ENCODE data around the gene PALD1. TPM values are rescaled to one million over a fixed set of nuclear protein-coding genes. Genes with fewer than 3 reads are reported as not detected.
A peak's percentile ranks its signal among the peaks of the same experiment; 100 is the strongest.

The PALD1 gene
- 1 to 10 TPM; 1.1 to 1.3 TPM for total RNA-seq

GRCh38 chr10:70478191-70479164, at the start of gene PALD1:
TSS of gene PALD1 (plus strand) at chr10:70478767. CDS start at chr10:70525952, 47,185 bp downstream.
- Mint-ChIP-seq H3K27me3 (ENCODE audit: low read depth) (peaks cover 32% of the 10 kb centered on the region), H3K36me3 (ENCODE audit: insufficient read depth in 2 of 2) (peaks cover 0 to 2% of the 10 kb centered on the region in 2 donors), H3K4me1 (ENCODE audit: low read depth) (peaks cover 52% of the 10 kb centered on the region), H3K4me3 (peak within 1 kb of the TSS; percentile 80 to 88), H3K9me3 (no peaks in the 10 kb centered on the region), H3K27ac (no peak within 1 kb of the TSS)
- ATAC-seq (replicated peaks in 1 of 2) (peak; percentile 42 to 52), DNase-seq (peak; percentile 50 to 52)

GRCh38 chr10:70430493-70431445, 47.8 kb upstream of the PALD1 start:
- no peak for DNase-seq

GRCh38 chr10:70432101-70432500, 46.5 kb upstream of the PALD1 start:
- Mint-ChIP-seq H3K27ac (no peak overlapping the region), H3K9me3 (no peaks in the 10 kb centered on the region), H3K36me3 (ENCODE audit: insufficient read depth in 2 of 2) (peaks cover 0 to 1% of the 10 kb centered on the region in 2 donors), H3K27me3 (ENCODE audit: low read depth) (no peaks in the 10 kb centered on the region), H3K4me3 (no peak overlapping the region), H3K4me1 (ENCODE audit: low read depth) (peaks cover 16% of the 10 kb centered on the region)
- ATAC-seq (replicated peaks in 1 of 2) (no peak), DNase-seq (no peak)

More at GRCh38 chr10:70430493-70431445, 47.8 kb upstream of the PALD1 start:
- Mint-ChIP-seq H3K9me3 (no peaks in the 10 kb centered on the region), H3K27ac (no peak overlapping the region), H3K27me3 (ENCODE audit: low read depth) (no peaks in the 10 kb centered on the region), H3K4me1 (ENCODE audit: low read depth) (peaks cover 16% of the 10 kb centered on the region), H3K36me3 (ENCODE audit: insufficient read depth in 2 of 2) (peaks cover 0 to 1% of the 10 kb centered on the region in 2 donors), H3K4me3 (no peak overlapping the region)
- no peak for ATAC-seq (replicated peaks in 1 of 2)

- no peak for ATAC-seq (replicated peaks in 1 of 2)
Measured at GRCh38 chr10:70432561-70433263, 45.9 kb upstream of the PALD1 start.

GRCh38 chr10:70433581-70434280, 44.8 kb upstream of the PALD1 start:
- peaks cover 4% of the 10 kb centered on the region for H3K27me3 Mint-ChIP-seq (ENCODE audit: low read depth)
- DNase-seq (no peak), ATAC-seq (replicated peaks in 1 of 2) (no peak)
- H3K4me1 Mint-ChIP-seq (ENCODE audit: low read depth): peaks cover 16% of the 10 kb centered on the region
- H3K4me3 Mint-ChIP-seq: no peak overlapping the region
- H3K9me3 Mint-ChIP-seq: no peaks in the 10 kb centered on the region
- H3K36me3 Mint-ChIP-seq (ENCODE audit: insufficient read depth in 2 of 2): no peaks in the 10 kb centered on the region
- no peak overlapping the region for H3K27ac Mint-ChIP-seq

More at GRCh38 chr10:70432561-70433263, 45.9 kb upstream of the PALD1 start:
- no peaks in the 10 kb centered on the region for H3K9me3 Mint-ChIP-seq
- H3K4me1 Mint-ChIP-seq (ENCODE audit: low read depth): peaks cover 16% of the 10 kb centered on the region
- H3K27me3 Mint-ChIP-seq (ENCODE audit: low read depth): no peaks in the 10 kb centered on the region
- H3K4me3 Mint-ChIP-seq: no peak overlapping the region
- H3K36me3 Mint-ChIP-seq (ENCODE audit: insufficient read depth in 2 of 2): peaks cover 0 to 1% of the 10 kb centered on the region in 2 donors
- H3K27ac Mint-ChIP-seq: no peak overlapping the region
- no peak for DNase-seq

GRCh38 chr10:70435241-70436085, 43.1 kb upstream of the PALD1 start:
- no peak for ATAC-seq (replicated peaks in 1 of 2)
- Mint-ChIP-seq H3K27me3 (ENCODE audit: low read depth) (peaks cover 20% of the 10 kb centered on the region), H3K9me3 (no peaks in the 10 kb centered on the region), H3K4me1 (ENCODE audit: low read depth) (peaks cover 16% of the 10 kb centered on the region), H3K36me3 (ENCODE audit: insufficient read depth in 2 of 2) (no peaks in the 10 kb centered on the region), H3K27ac (no peak overlapping the region), H3K4me3 (no peak overlapping the region)
- DNase-seq: no peak

GRCh38 chr10:70437721-70438120, 40.8 kb upstream of the PALD1 start:
- Mint-ChIP-seq H3K9me3 (no peaks in the 10 kb centered on the region), H3K4me1 (ENCODE audit: low read depth) (peaks cover 10% of the 10 kb centered on the region), H3K27ac (no peak overlapping the region), H3K36me3 (ENCODE audit: insufficient read depth in 2 of 2) (peaks cover 2 to 3% of the 10 kb centered on the region in 2 donors), H3K27me3 (ENCODE audit: low read depth) (peaks cover 38% of the 10 kb centered on the region), H3K4me3 (no peak overlapping the region)
- DNase-seq (no peak), ATAC-seq (replicated peaks in 1 of 2) (no peak)

GRCh38 chr10:70440296-70441160, 38.0 kb upstream of the PALD1 start:
- Mint-ChIP-seq H3K4me1 (ENCODE audit: low read depth) (peaks cover 7% of the 10 kb centered on the region), H3K27ac (no peak overlapping the region), H3K4me3 (peak overlapping the region; percentile 75 to 79), H3K36me3 (ENCODE audit: insufficient read depth in 2 of 2) (peaks cover 2 to 3% of the 10 kb centered on the region in 2 donors), H3K27me3 (ENCODE audit: low read depth) (peaks cover 39% of the 10 kb centered on the region), H3K9me3 (no peaks in the 10 kb centered on the region)
- peak in 1 of 2 donors; percentile 13 for DNase-seq
- ATAC-seq (replicated peaks in 1 of 2): peak; percentile 60 to 65

- peak; percentile 61 to 73 for ATAC-seq (replicated peaks in 1 of 2)
- Mint-ChIP-seq H3K4me1 (ENCODE audit: low read depth) (peaks cover 7% of the 10 kb centered on the region), H3K27me3 (ENCODE audit: low read depth) (peaks cover 39% of the 10 kb centered on the region), H3K4me3 (peak within 1 kb of the TSS; percentile 75 to 79), H3K36me3 (ENCODE audit: insufficient read depth in 2 of 2) (peaks cover 2 to 3% of the 10 kb centered on the region in 2 donors), H3K27ac (no peak within 1 kb of the TSS), H3K9me3 (no peaks in the 10 kb centered on the region)
- peak in 1 of 2 donors; percentile 11 for DNase-seq
Measured at GRCh38 chr10:70441161-70441894, 37.2 kb upstream of the PALD1 start, which contains the start of gene NODAL. TSS of gene NODAL (minus strand) at chr10:70441681. CDS start at chr10:70441667, 14 bp downstream.

GRCh38 chr10:70441895-70442309, 36.7 kb upstream of the PALD1 start:
- Mint-ChIP-seq H3K27me3 (ENCODE audit: low read depth) (peaks cover 39% of the 10 kb centered on the region), H3K4me1 (ENCODE audit: low read depth) (peaks cover 7% of the 10 kb centered on the region), H3K9me3 (no peaks in the 10 kb centered on the region), H3K36me3 (ENCODE audit: insufficient read depth in 2 of 2) (peaks cover 2 to 3% of the 10 kb centered on the region in 2 donors), H3K27ac (no peak overlapping the region), H3K4me3 (no peak overlapping the region)
- ATAC-seq (replicated peaks in 1 of 2) (no peak), DNase-seq (no peak)

All from activated T-cell treated with anti-CD3 and anti-CD28 coated beads, Interleukin-2, amount 50 U/mL, for 72 hours (primary cell).